HG02642 (cell line): ENCODE measurements around the gene CASP3.

Source experiments
- ATAC-seq: cut with Tn5 transposase; IDR thresholded peaks from one replicate; pipeline ENCODE4 v1.9.1; 2021; ENCODE audit warnings: mild to moderate bottlenecking; ENCODE audit not compliant: unreplicated experiment, poor library complexity

The CASP3 gene

DNA sequence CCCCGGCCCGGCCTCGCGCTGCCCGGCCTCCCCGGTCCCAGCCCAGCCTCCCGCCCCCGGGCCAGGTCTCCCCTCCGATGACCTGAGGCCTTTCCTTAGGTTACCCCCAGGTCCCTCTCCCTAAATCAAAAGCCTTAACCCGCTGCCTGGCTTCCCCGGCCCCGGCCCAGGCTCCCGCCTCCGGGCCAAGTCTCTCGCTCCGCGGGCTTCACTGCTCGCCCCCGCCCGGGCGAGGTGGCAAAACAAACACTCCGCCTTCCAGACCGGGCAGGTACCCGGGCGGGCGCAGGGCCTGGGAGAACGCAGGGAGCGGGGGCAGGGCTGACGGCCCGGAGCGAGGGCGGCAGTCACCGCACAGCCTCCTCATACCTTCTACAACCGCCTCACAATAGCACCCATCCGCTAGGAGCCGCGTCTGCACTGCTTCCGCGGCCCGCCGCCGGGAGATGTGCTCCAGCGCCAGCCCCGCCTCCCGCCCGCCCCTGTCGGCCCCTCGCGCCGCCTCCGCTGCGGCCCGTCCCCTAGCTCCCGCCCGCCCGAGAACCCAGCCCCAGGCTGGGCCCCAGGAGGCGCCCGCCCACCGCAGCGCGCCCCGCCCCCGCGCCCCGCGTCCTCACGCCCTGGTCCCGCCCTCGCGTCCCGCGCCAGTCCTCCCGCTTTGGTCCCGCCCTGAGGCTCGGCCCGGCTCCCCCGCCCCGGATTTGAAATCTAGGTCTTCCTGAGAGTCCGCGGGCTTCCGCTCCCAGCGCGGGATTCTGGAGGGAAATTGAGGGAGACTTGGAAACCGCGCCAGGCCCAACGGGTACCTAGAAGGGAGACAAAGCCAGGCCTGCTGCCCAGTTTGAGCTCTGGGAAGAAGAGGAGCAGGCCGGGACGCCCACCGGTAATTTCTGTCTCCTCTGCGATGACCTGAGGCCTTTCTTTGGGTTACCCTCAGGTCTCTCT lies at the start of gene CASP3, which contains the start of gene PRIMPOL:
Gene CASP3 (minus strand): TSS at position 422 of the 945 bp plus-strand sequence. CDS start 10,994 bp downstream, outside the sequence.
Gene PRIMPOL (plus strand): TSS at position 713 of the 945 bp plus-strand sequence. CDS start 7,403 bp downstream, outside the sequence.
- ATAC-seq, result peak; percentile 86

DNA sequence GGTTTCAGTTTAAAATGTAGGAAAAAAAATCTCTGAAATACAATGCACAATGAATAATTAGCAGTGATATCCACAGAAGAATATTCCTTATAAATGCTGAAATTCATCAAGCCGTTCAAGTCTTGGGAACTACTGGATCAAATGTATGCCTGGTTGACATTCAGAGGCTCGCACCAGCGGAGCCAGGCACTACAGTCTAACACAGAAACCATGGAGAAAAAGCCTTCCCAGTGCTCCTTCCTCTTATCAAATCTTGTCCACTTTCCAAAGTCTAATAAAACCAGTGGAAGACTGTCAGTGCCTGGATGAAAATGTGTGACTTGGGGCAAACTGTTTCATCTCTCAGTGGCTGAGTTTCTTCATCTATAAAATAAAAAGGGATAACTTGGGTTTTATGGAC lies 48.7 kb upstream of the CASP3 start:
- ATAC-seq, result no peak

DNA sequence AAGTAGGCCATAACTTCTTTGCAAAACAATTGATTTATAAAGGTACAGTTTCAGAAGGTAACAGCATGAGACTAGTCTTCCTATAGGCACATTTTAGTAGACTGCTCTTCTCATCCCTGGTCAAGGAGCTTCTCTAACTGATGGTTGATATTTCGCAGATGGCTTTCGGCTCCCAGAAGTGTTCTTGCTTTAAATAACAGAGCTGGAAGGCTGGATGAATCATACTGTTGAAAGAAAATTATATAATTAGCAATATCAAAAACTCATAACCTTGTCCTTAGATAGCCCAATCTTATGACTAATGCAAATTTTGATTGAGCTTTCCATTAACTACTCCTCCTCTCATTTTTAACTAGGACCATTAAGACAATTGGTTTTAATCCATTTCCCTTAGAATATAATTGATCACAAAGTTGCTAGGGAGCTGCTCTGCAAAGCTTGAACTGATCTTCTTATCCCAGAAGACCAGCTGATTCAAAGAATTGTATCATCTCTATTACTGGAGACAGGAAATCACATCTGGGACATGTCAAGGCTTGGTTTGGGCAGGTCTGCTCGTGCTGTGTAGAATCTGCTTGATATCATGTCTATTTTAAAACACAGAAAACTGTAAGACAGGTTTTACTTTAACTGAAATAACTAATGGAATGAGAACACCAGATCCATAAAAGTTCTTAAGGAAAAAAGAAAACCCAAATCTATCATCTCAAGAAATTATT lies 46.1 kb upstream of the CASP3 start:
- ATAC-seq, result no peak

DNA sequence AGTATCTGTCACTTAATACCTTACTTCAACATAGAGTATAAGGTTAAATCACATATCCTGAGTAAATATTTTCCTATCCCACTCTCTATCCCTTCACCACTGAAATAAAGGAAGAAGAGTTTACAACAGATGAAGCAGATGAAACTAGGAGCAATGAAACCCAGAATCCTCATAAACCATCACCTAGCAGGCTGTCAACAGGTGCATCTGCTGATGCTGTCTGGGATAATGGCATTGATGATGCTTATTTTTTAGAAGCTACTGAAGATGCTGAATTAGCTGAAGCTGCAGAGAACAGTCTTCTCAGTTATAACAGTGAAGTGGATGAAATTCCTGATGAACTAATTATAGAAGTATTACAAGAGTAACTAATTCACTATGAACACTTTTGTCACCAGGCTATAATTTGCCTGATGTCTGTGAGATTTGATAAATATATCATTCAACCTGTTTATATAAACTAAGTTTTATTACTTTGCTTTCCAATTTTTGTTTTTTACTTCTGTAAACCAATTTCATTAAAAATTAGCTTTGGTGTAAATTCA lies 45.2 kb upstream of the CASP3 start:
- no peak for ATAC-seq

DNA sequence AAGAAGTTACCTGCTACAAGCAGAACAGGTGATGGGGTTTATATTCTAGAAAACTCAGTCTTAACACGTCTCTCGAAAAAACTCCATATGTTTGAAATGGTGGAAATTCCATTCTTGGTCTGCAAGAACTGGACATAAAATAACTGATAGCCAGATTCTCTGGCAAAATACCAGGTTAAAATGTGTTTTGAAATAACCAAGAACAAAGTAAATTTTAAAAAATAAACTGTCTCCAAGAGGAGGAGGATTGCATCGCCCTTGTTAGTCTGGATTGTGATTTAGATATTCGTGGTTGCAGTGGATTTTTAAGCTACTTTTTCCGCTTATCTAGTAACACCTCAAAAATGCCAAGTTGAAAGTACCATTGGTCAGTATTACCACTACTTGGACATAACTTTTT lies 43.8 kb upstream of the CASP3 start:
- ATAC-seq, result no peak

DNA sequence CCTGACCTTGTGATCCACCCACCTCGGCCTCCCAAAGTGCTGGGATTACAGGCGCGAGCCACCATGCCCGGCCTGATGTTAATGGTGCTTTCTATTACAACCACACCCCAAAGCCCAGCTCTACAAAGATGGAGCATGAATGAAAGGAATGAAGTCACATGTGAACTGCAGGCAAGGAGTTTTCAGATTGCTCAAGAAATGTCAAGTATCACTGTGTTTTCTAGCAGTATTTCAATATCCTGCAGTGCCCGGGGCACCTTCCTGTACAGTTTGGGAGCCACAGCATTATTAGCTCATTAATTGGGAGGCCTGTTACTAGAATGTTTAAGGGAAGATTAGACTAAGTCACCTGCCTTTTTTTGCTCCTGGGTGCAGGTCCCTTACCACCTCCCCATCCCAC lies 40.4 kb upstream of the CASP3 start:
- no peak for ATAC-seq

DNA sequence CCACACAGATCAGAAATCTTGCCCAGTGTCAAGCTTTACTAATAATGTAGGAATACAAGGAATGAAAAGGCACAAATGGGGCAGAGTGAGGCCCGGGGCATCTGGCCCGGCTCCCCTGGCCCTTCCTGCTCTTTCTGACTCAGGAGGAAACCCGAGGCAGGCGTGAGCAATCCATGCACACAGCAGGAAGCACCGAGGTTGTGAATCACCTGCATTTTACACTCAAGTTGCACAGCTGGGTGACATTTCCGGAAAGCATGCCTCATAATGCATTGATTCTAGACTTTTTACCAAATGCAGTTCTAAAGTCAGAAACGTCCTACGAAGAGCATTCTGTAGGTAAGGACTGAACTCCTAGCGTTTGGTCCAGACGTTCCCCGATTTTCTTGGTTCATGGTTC lies 39.2 kb upstream of the CASP3 start:
- ATAC-seq, result no peak

DNA sequence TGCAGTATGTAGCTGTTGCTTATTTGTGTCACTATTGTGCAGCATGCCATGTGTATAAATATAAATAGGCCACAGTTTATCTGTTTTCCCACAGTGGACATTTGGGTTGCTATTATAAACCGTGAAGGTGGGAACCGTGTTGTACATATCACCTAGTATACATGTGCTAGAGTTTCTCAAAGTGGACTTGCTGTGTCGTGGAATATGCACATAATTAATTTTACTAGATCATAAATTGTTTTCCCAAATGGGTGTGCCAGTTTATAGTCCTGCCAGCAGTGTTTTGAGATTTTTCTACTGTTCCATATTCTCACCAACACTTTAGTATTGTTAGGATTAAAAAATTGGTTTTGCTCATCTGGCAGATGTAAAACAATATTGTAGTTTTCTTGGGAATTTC lies 38.8 kb upstream of the CASP3 start:
- no peak for ATAC-seq

DNA sequence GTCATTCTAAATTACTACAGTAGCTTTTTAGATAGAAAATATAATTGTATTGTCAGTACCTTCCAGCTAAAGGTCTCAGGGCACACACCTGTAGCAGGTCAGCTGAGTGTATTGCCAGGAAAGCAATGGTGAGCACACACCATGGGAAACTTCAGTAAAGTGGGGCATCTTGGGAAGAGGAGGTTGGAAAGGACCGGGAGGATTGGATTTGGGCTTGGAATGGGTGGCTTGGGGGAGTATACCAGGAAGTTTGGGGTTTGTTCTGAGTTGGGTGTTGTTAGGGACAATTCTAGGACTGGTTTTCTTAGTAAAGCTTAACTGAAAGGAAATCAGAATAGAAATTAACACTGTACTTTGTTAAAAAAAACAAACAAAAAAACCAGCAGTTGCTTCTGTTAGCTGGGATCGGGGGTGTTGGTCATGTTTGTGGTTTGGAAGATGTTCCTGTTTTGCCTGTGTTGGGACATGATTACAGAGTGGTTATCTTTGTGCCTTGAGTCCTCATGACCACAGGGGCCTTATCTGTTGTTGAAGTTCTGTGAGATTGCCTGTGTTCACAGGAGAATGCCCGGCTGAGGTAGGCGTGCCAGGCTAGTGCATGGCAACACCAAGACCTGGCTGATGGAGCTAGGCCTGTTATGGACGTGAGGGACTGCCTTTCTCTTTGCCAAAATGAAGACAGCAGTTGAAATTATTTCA lies 35.4 kb upstream of the CASP3 start:
- ATAC-seq, result no peak

DNA sequence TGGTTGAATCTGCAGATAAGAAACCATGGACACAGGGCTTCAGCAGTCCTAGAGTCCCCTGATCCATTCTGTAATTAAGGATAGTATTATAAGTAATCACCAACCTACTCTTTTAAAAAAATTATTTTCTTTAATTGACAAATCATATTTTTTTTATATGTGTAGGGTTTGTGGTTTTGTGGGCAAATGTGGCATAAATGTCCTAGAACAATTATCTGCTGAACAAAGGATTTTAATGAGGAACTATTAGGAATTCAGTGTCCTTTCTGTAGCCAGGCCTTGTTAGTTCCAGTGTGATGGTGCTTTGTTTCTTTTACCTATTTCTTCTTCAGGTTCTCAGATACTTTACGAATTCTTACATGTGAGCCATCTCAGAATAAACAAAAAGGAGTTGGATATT lies 32.7 kb upstream of the CASP3 start:
- no peak for ATAC-seq

DNA sequence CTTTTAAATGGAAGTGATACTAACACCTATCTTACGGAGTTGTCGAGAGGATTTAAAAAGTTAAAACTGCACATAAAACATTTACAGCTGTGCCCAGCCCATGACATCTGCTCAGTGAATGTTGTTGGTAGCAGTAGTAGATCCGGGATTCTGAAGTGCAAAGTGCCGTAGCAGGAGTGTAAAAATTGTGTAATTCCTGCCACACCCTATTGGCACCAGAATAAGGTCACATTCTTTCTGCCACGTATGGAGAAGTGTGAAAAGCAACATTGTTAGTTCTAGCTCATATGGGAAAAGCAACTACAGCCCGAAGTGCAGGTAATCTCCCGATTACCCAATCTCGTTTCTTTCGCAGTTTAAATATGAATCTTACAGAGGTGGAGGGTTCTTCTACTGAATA lies 31.5 kb upstream of the CASP3 start:
- ATAC-seq, result no peak

DNA sequence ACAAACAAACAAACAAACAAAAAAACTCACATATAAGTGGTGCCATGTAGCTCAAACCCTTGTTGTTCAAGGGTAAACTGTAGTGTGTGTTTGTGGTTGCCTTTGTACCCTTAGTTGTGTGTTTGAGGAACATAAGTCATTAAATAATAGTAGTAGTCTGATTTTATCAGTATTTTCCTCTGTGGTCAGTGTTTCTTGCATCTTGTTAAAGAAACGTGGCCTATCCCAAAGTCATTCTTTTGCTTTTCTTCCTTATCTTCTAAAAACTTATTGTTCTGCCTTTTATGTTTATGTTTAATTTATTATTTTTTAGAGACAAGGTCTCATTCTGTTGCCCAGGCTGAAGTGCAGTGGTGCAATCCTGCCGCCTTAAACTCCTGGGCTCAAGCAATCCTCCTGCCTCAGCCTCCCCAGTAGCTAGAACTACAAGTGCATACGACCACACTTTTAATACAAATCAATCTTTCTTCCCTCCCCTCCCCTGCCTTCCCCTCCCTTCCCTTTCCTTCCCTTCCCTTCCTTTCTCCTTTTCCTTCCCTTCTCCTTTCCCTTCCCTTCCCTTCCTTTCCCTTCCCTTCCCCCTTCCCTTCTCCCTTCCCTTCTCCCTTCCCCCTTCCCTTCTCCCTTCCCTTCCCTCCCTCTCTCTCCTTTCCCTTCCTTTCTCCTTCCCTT lies 26.7 kb upstream of the CASP3 start:
- ATAC-seq, result no peak

DNA sequence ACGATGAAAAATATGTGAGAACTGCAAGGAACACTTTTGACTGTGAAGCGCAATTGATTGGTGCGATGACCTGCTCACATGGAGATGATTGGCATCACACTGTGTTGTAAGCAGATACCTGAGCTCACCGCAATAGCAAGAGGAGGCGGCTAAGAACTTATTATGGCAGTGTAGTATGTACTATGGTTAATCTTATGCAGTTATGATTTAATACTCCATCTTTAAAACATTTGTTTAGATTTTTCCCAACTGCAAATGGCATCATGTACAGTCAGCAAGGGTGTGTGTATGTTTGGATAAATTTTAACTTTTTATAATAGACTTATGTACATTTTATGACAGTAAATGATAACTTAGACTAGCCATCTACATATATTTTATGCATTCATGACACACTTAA lies 25.8 kb upstream of the CASP3 start:
- ATAC-seq, result no peak

DNA sequence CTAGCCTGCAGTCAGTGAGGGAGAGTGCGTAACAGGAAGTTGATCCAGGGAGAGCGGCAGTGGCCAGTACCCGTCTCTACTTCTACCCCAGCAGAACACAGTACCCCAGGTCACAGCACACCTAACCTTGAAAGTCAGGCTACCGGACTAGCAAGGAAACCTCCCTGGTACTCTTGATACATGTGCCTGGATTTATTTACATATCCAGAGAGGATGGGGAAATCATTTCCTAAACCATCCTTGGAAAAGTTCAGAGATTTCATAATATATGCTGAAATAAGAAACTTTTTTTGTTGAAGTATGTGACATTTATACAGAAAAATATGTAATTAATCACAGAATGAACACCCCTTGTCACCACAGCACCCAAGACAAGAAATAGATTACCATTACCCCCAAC lies 24.8 kb upstream of the CASP3 start:
- ATAC-seq, result no peak

DNA sequence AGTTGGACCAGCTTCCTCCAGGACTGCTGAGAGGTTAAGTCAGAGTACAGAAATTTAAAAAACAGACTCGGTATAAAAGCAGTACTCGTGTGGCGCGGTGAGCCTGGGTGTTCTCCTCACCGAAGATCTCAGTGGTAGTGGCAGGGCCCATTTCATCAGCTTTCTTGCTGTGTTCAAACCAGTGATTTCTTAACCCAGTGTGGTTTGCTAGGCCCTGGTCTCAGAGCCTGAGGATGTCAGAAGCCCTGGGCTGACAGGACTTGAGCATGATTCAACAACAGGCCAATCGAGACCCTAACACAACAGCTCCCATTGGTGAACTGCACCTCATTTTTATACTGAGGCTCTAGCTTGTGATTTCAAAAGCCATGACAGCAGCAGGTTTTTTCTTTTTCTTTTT lies 23.5 kb upstream of the CASP3 start:
- ATAC-seq, result no peak

DNA sequence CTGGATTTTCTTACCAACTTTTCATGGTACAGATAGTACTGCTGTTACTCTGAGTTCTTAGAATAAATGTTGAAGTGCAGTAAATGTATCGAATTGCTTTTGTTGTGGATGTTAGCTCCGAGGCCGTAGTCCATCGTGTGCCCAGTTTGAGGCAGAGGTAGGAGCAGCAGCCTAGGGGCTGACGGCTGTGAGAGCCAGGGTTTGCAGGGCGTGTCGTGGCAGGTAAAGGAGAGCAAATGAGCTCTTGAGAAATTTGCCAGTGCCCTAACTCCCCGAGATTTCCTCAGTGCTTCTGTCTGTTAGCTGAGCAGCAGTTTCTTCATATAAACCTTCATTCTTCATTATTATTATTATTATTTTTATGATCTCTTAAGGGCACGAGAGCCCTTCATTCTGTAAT lies 21.9 kb upstream of the CASP3 start:
- ATAC-seq, result no peak

DNA sequence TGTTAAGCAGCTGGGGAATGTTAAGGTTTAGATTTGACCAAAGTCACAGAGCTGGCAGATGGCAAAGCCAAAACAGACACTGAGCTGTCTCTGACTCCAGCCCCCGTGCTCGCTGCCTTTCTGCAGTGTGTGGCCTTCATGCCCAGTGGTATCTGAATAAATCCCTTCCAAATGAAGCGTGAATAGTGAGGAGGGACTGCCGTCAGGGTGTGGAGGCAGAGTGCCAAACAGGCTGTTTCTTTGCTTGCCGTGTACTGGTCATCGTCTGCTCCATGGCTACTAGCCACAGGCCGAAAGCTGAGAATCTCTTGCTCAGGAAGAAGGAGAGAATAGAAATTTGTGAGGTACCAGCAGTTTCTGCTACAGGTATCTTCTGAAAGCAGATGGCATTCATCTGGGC lies 20.0 kb upstream of the CASP3 start:
- no peak for ATAC-seq

DNA sequence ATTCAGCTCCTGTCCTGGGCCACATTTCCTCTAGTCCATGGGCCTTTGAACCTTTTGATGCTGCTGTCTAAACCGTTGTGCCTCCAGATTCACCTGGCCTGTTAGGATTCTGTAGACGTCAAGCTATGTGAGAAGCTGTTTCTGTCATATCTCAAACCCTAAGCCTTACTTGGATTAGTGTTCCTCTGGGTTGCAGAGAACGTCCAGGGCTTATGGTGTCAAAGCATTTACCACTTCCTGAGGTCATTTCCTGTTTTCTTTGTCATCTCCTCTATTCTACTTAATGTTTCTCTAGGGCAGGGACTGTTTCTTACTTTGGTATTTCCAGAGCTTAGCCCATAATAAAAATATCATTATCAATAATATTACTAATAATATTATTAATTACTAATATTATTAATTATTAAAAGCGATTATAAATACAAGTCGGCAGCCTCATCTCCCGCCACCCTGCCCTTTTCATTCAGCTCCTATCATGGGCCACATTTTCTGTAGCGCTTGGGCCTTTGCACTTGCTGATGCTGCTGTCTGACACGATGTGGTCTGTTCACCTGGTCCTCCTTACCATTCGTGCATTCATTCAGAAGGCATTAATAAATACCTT lies 19.4 kb upstream of the CASP3 start:
- no peak for ATAC-seq

DNA sequence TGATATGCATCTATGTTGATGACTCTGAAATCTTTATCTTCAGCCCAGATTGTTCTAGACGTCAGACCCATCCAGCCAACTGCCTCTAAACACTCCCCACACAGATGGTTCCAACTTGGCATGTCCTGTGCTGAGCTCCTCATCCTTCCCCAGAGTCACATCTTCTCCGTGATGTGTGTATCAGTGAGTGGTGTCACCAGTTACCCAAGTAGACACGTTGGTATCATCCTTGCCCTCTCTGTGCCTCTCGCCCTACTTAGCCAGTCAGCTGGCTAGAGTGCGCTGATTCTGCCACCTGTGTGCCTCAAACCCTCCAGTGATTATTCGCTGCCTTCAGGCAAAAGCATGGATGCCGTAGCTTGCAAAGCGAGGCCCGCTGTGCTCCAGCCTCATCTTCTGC lies 18.8 kb upstream of the CASP3 start:
- no peak for ATAC-seq

DNA sequence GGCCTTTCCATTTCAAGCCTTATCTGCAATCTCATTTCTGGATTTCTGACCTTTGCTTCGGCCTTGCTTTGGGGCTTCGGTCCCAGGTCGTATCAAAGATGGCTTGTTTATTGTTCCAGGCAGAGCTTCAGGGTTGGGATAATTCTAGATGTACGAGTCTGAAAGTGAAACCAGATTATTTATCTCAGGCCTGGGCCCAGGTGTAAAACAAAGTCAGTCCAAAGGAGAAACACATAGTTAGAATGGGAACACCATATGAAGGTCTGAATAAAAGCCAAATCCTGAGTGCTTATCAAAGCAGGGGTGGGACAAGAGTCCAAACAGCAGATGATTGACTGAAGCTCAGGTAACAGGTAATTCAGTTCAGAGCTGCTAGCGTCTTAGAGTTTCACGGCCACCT lies 17.4 kb upstream of the CASP3 start:
- no peak for ATAC-seq
